NCI-H2196 (cell line): ENCODE data around the gene TSR1.

ENCODE experiments used
- DNase-seq: peaks from one replicate; lab custom pipeline; 2025; ENCODE audit not compliant: unreplicated experiment; lab: John Stamatoyannopoulos, UW

TSR1 gene

GRCh38 chr17:2336215-2336851 is at the start of gene TSR1:
TSR1 (minus strand) TSS chr17:2336457; CDS start chr17:2336427, 30 bp downstream.
- DNase-seq: peak; percentile 77

DNA sequence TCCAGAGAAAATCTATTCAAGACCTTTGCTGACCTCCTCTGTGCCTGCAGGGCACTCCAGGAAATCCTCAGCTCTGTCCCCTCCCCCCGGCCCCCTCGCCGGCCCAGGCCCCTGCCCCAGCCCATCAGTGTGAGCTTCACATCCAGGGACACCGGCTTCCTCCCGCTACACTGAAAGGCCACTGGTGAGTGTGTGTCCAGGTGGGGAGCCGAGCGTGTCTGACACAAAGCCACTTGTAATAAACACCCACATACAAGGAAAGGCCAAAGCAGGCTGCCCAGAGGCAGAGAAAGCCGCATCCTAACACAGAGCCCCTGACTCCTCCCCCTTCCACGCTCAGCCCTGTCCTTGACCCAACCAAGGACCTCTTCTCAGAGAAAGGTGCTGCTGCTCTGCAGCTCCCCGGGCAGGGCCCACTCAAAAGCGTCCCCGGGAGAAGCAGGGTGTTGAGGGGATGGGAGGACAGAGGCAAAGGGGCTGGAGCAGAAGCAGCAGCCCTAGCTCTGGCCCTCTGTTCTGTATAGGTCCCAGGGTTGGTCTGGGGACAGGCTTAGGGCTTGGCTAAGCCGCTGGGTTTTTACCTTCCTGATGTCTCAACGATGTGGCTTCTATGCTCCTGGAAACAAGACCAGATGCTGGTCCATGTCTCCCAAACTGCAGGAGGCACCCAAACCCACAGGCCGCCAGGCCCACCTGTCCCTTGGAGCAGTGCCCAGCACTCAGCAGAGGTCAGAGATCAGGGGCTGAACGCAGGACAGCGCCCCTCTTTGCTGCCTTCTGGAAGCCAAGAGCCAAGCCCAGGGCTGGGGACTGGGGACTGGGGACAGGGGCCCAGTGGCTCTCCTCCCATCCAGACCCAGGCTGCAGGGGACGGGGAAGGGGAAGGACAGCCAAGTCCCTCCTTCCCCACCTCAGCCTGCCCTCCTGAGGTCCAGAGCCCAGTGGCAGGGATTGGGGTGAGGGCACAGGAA is 49.3 kb upstream of the TSR1 start:
- no peak for DNase-seq

- DNase-seq: no peak
Measured at GRCh38 chr17:2384439-2385127, 48.3 kb upstream of the TSR1 start.

DNA sequence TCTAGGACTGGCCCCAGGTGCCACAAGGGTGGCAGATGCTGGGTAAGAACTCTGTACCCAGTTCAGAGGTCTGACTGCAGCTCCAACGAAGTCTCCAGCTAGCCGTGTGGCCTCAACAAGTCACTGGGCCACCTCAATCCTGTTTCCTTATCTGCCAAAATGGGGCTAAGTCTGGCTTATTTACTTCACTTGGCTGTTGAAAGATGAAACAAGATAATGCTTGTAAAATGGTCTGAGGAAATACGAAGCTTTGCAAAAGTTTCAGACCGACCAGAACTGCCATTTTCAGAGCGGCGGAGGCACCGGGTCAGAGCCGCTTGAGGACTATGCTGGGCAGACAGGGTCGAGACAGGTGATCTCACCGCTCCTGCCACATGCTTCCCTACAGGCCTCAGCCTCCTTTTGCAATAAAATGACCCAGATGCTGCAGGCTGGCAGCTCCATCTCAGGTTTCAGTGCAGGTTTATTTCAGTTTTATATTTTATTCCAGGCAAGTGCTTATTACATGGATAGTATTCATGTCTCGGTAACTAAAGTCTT is 47.4 kb upstream of the TSR1 start:
- no peak for DNase-seq

DNA sequence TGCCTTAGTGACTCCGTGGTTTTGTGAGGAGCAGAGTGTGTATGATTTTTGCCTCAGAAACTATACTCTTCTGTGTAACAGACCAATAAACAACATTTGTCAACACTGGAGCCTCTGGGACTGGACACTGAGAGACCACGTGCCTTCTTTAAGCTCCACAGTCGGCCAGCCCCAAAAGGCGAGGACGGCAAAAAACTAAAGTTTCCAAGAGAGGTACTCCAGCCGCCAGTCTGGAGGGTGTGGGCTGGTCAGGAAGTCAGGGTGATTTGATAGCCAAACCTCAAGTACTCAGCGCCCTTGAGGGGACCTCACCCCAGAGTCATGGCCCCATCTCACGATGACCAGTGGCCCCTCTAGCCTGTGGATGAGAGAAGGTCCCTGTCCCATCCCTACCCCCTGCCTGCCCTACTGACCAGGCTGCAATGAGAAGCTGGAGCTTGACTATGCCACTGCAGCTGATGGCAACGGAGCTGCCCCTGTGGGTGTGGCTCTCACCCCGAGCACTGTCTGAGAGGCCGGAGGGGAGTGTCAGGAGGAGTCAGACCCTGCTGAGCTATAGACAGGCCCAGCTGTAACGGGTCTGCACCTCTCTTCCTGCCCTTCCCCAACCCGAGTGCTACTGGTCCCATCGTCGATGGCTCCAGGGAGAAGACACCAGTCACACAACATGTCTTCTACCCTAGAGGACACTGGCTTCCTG is 44.8 kb upstream of the TSR1 start:
- DNase-seq: no peak

- no peak for DNase-seq
Measured at GRCh38 chr17:2380226-2380922, 44.1 kb upstream of the TSR1 start.

GRCh38 chr17:2379489-2380225 is 43.4 kb upstream of the TSR1 start:
- DNase-seq: no peak

DNA sequence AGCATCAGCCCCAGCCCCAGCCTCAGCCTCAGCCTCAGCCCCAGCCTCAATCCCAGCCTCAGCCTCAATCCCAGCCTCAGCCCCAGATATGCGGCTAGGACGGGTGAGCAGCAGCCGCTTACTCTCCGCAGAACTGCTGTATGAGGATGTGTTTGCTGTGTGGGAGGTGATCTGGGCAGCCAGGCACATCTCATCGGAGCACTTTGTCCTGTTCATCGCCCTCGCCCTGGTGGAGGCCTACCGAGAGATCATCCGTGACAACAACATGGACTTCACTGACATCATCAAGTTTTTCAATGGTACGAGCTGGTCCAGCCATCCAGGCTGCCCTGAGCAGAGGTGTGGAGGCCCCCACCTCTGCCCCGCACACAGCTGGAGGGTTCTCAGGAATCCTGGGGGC is 42.6 kb upstream of the TSR1 start:
- DNase-seq: no peak

GRCh38 chr17:2377659-2378058 is 41.4 kb upstream of the TSR1 start:
- DNase-seq: no peak

- no peak for DNase-seq
Measured at GRCh38 chr17:2376107-2376506, 39.9 kb upstream of the TSR1 start.

GRCh38 chr17:2375406-2375805 is 39.1 kb upstream of the TSR1 start:
- DNase-seq: no peak

DNA sequence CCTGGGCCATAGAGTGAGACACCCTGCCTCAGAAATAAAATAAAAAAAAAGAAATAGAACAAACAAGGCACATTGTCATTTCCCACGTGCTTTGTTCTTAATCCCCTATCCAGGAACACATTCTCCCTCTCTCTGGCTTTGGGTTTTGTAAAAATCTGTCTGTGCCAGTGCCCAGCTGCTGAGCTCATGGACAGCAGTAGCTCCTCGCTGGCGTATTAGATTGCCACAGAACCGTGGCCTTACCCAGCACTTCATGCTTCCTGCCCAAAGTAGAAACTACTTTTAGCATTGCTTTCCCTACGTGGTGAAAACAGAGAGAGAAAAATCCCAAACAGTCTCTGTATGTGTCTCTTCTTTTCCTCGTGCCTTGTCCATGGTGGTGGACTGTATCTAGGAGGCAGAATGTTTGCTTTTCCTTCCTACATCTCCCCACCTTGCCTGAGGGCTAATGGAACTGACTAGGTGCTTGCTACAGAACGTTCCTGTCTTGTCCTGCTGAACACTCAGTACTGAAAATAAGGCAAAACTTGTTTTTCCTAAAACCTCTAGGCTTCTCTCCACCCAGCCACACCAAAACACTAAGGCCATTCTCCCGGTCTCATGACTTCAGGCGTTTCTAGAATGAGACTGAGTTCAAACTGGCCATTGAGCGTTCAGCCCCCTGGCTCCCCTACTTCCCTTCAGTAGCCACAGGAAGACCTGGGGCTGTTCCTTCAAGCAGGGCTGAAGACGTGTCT is 38.5 kb upstream of the TSR1 start:
- DNase-seq: no peak

DNA sequence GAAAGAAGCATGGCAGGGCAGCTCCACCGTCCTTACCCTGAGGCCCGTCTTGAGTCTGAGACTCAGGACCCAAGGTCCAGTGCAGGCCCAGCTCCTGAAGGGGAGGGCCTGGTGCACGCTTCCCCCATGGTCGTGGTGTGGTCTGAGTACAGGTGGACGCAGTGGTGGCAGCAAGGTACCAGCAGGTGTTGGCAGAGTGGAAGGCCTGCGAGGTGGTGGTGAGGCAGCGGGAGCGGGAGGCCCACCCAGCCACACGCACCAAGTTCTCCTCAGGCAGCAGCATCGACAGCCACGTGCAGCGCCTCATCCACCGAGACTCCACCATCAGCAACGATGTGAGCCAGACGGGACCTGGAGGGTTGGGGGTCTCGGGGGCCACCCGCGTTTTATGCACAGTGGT is 36.9 kb upstream of the TSR1 start:
- no peak for DNase-seq

- no peak for DNase-seq
Measured at GRCh38 chr17:2372681-2373080, 36.4 kb upstream of the TSR1 start.

- no peak for DNase-seq
Measured at GRCh38 chr17:2372180-2372579, 35.9 kb upstream of the TSR1 start.

GRCh38 chr17:2371183-2372130 is 35.2 kb upstream of the TSR1 start:
- DNase-seq: no peak

- no peak for DNase-seq
Measured at GRCh38 chr17:2370211-2370589, 33.9 kb upstream of the TSR1 start.
